22Rv1 (cell line): ENCODE measurements around the gene C9orf78.

Source experiments
- ZFX ChIP-seq: fragments of 450-650 bp; IDR thresholded peaks from 2 replicates; pipeline ENCODE4 v1.6.1; 2017; ENCODE audit warnings: antibody characterized with exemption, borderline replicate concordance
- TF ChIP-seq, protein P1 (sequence below): fragments of 450-650 bp; IDR thresholded peaks from 2 replicates; pipeline ENCODE4 v1.5.1; 2017; ENCODE audit warnings: mild to moderate bottlenecking

DNA sequence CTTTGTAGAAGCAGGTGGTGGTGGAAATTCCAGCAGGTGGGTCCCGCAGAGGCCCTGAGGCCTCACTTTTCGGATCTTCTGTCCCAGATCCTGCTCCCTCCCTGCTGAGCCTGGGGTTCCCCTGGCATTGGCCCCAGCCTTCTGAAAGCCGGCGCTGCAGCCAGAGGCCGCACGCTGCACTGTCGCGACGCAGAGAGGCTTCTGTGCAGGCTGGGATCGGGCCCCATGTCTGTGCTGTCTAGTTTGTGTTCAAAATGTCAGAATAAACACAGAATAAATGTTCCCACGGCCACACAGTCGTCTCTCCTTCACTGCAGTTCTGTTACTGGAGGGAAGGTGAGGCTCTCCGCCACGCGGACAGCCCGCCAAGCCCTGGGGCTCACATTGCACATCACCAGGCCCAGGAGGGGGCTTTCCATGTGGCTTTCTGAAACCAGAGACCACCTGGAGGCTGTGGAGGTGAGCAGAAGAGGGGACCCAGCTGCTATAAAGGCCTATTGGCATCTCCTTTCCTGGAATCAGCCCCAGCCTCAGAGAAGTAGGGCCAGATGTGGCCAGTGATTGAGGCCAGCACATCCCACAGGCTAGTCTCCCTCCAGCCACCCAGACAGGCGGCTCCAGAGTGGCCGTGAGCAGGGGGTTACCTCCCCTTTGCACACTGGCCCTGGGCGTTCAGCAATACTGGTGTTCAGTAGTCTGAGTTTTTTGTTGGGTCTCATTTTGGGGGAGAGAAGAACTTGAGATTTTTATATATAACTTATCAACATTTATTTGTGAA lies 46.7 kb upstream of the C9orf78 start:
- TF ChIP-seq, protein P1, sequence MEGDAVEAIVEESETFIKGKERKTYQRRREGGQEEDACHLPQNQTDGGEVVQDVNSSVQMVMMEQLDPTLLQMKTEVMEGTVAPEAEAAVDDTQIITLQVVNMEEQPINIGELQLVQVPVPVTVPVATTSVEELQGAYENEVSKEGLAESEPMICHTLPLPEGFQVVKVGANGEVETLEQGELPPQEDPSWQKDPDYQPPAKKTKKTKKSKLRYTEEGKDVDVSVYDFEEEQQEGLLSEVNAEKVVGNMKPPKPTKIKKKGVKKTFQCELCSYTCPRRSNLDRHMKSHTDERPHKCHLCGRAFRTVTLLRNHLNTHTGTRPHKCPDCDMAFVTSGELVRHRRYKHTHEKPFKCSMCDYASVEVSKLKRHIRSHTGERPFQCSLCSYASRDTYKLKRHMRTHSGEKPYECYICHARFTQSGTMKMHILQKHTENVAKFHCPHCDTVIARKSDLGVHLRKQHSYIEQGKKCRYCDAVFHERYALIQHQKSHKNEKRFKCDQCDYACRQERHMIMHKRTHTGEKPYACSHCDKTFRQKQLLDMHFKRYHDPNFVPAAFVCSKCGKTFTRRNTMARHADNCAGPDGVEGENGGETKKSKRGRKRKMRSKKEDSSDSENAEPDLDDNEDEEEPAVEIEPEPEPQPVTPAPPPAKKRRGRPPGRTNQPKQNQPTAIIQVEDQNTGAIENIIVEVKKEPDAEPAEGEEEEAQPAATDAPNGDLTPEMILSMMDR = no peak
- no peak for TF ChIP-seq ZFX
